Subcutaneous adipose tissue (tissue), 4 donors: ENCODE data around the gene DNAJC6. TPM values are rescaled to one million over a fixed set of nuclear protein-coding genes. Genes with fewer than 3 reads are reported as not detected.

Source experiments
- CTCF ChIP-seq: fragments of 450-650 bp; IDR thresholded peaks from one replicate; pipeline ENCODE4 v1.5.1; 2016; ENCODE audit warnings: low read depth, mild to moderate bottlenecking, control low read depth, antibody characterized with exemption, moderate library complexity
- total RNA-seq, 4 donors: library from RNA; depleted of rRNA; stranded (reverse); fragments of >200 nt; gene quantifications; one replicate each; pipeline ENCODE4 v1.1.0, GENCODE V29; 2016

Gene DNAJC6
- total RNA-seq, 4 donors from 2014 or later, result 0.88 to 3.6 (median 2.0) TPM

GRCh38 chr1:65432918-65433317 lies 123.6 kb downstream of the DNAJC6 start:
- TF ChIP-seq CTCF, result no peak

- TF ChIP-seq CTCF, result no peak
Observed at GRCh38 chr1:65434255-65434654, 124.9 kb downstream of the DNAJC6 start.

GRCh38 chr1:65434760-65435159 lies 125.4 kb downstream of the DNAJC6 start:
- no peak for TF ChIP-seq CTCF

GRCh38 chr1:65435987-65436386 lies 126.6 kb downstream of the DNAJC6 start:
- TF ChIP-seq CTCF, result no peak

GRCh38 chr1:65437616-65438015 lies 128.3 kb downstream of the DNAJC6 start:
- no peak for TF ChIP-seq CTCF

GRCh38 chr1:65440322-65440900 lies 131.1 kb downstream of the DNAJC6 start:
- TF ChIP-seq CTCF, result no peak

- no peak for TF ChIP-seq CTCF
Observed at GRCh38 chr1:65440915-65441314, 131.6 kb downstream of the DNAJC6 start.
